NCI-H1930 (cell line): ENCODE data around the gene TRAPPC2L.
"Not testable (repeated sequence)": the region's sequence is repeated elsewhere in the genome, so short reads cannot be mapped to it uniquely, and the experiment has no call there.

Experiments
- DNase-seq, 2 experiments: peaks; one replicate each; lab custom pipeline; 2025; lab: John Stamatoyannopoulos, UW

The TRAPPC2L gene

DNA sequence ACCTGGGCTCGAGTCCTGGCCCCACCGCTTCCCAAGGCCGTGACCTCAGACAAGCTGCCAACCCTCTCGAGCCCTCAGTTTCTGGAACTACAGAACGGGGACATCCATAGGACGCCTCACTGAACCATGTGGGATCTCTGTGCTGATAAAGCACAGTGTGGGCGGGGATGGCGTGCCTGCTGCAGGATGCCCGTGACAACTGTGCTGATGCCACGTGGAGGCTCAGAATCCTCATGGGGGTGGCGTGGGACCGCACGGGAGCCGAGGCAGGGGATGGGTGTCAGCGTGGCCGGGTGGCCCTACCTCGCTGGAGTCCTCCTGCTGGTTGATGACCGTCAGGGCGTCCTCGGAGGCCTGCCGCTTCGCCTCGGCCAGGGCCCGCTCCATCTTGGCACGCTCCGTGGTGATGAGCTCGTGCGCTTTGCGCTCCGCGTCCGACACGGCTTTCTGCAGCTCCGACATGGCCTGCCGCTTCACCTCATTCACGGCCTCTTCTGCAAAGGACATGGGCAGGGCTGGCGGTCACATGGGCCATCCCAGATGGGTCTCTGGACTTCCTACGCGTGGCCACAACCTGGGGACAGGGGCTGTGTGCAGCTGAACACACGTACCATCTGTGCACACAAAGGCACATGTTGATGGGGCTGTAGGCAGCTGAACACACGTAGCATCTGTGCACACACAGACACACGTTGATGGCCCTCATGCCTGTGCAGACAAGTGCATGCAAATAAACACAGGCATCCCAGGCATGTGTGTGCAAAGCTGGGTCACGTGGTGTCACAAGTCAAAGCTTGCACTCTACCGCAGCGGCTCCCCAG, 22.2 kb downstream of the TRAPPC2L start:
- DNase-seq, result no peak

DNA sequence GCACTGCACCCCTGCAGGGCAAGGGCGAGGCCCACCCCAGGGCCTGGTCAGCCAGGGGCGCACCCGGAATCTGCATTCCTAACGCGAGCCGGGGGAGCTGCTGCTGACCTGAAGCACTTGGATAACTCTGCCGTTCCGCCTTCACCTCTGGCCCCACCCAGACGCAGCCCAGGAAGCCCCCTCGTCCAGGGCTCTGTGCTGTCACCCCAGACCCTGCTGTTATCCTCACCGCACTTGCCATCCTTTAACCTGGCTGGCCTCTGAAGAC, 22.8 kb downstream of the TRAPPC2L start:
- DNase-seq, result no peak

DNA sequence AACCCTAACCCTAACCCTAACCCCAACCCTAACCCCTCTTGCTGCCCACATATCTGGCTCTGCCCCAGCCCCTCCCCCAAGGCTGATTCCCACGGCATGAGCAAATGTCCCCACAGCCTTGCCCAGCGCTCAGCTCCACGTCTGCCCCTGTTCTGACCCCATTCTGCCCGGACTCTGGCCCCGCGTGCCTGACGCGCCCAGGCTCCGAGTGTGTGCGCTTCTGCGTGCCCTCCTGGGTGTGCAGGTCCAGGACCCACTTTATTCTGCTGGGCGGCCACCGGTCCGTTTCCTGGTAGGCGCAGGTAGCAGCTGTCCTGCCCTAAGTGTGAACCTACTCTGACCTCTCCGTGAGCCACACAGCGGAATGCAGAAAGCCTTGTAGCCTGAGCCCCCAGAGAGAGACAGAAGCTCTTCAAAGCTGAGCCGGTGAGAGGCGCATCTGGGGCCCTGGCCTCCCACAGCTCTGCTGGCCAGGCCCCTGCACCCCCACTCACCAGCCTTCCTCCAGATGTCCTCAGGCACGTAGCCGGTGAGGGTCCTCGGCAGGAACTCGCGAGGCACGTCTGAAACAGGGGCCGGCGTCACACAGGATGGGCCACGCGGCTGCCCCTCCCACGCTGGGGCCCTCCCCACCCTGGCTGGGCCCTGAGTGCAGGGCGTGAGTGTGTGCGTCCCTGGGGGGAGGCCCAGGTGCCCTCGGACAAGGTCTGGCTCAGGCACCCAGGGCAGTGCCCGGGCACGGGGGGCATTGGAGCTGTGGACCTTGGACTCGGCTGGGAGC, 23.5 kb downstream of the TRAPPC2L start:
- DNase-seq, result no peak

DNA sequence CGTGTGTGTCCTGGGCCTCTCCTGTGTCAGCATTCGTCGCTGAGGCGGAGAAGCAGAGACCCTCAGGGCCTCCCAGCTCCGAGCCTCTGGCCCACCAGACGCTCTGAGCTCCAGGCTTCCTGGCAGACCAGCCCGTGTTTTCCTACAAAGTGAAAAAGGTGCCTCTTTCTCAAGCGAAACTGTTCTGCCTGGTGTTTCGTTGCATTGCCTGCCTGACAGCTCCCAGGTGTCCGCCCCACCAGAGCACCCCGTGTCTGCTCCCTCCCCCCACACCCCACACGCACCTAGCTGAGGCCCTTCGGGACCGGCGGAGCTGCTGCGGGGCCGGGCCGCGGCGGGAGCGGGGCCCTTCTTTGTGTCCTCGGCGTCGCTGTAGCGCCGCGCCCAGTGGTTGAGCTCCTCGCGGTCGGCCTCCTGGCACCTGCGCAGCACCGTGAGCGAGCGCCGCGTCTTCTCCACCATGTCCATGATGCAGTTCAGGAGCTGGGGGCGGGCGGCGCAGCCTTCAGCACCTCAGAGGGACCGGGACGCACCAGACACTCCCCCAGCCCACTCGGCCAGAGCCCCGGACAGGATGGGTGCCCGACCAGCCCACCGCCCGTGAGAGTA, 24.2 kb downstream of the TRAPPC2L start:
- DNase-seq, result peak in 1 of 2 experiments; percentile 10

DNA sequence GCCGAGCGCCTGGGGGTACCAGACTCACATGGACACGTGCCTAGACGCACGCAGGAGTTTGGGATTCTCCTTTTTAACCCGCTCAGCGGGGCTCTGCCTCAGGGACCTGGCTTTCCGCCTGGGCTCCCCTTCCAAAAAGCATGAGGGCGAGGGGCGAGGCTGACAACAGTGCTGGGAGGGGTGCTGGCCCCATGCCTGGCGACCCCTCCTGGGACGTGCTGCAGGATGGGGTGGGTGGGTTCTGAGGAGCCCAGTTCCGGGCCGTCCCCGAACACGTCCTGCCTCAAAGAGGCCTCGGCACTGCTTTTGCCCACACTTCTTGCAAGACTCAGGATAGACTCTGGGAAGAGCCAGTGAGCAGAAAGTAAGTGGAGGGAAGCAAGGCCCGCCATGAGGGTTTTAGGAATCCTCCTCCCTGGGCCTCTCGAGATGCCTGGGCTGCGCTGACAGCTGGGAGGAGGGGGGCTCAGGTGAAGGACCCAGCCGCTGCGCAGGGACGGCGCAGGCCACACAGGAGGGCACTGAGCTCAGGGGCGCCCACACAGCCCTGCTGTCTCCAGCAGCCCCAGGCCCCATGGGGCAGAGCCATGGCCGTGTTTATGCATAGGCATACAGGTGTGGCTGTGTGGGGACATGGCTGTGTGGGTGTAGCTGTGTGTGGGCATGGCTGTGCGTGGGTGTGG, 24.9 kb downstream of the TRAPPC2L start:
- DNase-seq, result no peak

DNA sequence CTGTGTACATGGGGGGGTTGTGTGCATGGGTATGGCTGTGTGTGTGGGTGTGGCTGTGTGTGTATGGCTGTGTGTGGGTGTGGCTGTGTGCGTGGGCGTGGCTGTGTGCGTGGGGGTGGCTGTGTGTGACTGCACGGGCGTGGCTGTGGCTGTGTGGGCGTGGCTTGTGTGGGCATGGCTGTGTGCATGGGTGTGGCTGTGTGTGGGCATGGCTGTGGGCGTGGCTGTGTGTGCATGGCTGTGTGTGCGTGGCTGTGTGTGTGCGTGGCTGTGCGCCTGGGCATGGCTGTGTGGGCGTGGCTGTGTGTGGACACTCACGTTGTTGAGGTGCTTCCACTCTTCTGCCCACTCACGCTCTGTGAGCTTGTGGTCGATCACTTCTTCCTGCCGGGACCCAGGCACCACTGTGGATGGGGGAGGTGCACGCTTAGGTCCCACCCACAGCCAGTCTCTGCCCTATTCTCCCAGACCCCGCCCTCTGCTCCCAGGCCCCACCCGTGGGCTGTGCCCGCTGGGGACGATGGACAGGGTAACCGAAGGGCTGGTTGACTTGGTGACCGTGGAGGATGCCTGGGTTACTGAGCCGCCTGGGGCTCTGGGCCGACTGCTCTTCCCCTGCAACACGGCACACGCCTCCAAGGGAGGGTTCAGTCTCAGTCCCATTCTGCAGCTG, 25.6 kb downstream of the TRAPPC2L start:
- DNase-seq, result no peak

DNA sequence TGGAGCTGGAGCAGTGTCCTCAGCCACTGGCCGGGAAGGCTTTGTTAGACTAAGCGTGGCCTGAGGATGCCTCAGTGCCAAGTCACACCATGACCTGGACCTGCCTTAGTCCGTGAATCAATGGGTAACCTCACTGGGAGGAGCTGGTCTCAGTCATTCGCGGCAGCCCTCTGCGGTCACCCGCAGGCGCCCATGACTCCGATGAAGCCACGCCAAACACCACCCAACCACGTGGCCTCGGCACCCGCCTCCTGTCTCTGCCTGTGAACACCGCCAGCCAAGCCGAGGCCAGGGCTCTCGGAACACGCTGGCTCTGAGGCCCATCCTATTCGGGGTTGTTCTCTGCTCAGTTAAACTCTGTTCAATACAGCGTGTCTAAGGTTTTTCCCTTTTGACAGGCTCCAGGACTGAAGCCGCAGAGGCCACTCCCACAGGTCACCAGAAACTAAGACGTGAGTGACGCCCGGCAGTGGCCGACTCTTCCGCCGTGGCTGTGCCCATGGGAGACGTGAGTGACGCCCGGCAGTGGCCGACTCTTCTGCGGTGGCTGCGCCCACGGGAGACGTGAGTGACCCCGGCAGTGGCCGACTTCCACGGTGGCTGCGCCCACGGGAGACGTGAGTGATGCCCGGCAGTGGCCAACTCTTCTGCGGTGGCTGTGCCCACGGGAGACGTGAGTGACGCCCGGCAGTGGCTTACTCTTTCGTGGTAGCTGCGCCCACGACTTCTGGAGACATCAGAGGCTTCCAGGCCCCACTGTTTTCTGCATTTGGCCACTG, 26.4 kb downstream of the TRAPPC2L start:
- DNase-seq, result no peak

DNA sequence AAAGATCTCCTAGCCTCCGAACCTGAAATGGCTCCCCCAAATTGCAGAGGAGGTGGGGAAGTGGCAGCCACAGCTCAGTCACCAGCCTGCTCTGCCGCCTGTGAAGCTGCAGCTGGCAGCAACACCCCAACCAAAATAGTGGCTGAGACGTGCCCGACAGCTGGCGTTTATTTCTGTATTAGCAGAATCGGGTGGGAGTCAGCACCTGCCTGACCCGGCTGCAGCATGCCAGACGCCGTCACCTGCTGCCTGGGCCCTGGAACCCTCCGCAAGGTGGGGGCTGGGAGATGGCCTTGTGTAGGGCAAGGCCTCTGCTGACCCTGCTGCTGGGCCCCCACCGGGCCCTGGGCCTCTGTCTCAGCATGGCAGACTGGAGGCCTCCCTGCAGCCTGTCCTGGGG, 27.0 kb downstream of the TRAPPC2L start:
- DNase-seq, result no peak

DNA sequence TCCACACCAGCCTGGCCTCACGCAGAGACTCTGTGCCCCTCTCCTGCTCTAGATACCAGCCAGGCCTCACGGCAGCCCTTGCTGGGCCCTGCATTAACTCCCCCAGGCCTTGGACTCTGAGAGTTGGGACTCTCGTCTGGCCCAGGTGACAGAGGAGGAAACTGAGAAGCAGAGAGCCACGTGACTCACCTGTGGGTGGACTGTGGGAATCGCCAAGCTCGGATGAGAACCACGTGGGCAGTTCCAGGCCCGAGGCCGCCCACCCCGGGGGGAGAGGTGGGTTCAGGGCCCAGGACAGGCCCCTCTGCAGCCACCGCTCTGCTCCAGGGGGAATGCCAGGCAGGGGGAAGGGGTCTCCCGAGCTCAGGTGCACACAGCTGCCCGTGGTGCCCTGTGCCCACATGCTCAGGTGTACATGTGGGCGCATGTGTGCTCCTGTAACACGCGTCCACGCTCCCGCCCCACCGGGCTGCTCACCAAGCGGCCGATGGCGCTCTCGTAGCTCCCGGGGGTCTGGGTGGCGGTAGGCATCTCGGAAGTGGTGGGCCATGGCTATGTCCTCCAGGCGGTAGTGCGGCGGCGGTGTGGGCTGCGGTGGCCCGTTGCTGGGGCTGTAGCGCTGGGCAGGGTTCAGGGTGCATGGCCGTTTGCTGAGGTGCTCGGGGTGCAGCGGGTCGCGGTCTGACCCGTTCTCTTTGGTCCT, 27.8 kb downstream of the TRAPPC2L start:
- no peak for DNase-seq

DNA sequence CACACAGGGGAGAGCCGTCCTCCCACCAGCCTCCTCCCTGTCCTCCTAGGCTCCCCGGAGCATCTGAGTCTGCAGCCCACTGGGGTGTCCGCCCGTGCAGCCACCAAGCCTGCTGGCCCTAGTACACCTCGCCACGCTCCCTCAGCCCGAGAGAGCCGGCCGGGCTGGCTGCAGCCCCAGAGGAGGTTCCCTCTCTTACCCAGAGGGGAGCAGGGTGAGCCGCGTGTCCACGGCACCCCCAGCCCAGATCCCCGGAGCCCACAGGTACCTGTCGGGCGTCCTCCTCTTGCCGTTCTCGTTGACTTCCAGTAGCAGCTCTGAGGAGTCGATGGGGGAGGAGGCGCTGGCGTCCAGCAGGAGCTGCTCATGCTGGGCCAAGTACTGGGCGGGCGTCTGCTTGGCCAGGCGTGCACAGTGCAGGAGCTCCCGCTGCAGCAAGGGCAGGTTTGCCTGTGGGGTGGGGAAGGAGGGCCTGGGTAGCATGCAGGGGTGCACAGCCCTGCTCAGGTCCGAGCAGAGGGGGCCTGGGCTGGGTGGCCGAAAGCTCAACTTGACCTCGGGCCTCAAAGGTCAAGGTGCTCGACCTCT, 28.9 kb downstream of the TRAPPC2L start:
- DNase-seq, result no peak

DNA sequence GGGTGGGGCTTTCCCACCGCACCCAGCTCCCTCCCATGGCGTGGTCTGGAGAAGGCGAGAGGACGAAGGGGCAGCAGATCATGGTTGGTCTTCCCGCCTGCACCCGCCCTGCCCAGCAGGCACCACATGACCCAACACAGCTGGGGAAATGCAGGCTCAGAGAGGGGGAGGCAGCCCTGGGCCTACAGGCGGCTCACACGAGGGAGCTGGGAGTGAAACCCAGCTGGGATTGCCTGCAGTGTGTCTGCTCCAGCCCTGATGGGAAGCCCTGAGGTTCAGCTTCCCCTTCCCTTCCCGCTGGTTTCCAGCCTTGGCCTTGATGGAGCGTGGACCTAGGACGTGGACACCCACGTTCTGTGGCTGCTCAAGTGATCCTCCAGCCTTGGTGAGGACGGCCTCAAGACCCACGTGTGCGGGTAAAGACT, 29.5 kb downstream of the TRAPPC2L start:
- no peak for DNase-seq

DNA sequence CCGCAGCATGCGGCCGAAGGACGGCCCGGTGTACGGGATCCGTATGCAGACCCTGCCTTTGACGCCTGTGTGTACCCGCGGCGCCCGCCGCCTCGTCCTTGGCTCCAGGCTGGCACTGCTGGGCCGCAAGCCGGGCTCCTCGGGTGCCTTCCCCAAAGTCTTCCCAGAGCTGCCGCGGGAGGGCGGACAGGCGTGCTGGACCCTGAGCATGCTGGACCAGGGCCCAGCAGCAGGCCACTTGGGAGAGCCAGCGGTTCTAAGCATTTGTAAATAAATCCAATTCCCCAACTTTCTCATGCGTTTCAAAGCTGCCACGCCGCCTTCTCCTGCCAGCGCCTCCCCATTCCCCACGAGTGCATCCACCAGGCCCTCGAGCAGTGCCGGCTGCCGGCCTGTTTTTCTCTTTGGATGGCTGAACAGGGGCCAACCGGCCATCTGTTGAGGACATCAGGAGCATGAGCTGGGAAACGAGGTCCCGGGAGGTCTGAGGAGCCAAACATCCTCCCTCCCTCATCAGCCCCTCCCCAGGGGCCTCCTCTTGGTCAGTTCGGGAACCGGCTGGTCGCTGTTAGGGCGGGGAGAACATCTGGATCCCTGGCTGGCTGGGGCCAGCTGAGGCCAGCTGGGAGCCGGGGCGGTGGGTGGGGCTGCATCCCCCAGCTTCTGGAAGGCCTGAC, 30.1 kb downstream of the TRAPPC2L start:
- DNase-seq, result no peak

DNA sequence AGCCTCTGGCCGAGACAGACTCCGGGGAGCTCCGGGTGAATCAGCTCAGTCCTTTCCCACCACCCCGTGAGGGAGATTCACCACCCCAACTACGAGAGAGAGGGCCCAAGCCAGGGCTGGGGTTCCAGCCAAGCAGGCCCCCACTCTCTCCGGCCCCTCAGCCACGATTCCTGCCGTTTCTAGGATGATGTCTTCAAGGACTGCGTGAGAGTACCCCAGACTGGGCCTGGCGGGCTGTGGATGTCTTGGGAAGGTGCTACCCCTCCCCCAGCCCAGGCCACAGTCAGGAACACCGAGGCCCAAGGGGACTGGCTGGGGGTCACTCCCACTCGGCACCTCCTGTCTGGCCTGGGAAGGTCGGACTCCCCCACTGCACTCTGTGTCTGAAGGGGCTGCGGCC, 31.1 kb downstream of the TRAPPC2L start:
- no peak for DNase-seq

DNA sequence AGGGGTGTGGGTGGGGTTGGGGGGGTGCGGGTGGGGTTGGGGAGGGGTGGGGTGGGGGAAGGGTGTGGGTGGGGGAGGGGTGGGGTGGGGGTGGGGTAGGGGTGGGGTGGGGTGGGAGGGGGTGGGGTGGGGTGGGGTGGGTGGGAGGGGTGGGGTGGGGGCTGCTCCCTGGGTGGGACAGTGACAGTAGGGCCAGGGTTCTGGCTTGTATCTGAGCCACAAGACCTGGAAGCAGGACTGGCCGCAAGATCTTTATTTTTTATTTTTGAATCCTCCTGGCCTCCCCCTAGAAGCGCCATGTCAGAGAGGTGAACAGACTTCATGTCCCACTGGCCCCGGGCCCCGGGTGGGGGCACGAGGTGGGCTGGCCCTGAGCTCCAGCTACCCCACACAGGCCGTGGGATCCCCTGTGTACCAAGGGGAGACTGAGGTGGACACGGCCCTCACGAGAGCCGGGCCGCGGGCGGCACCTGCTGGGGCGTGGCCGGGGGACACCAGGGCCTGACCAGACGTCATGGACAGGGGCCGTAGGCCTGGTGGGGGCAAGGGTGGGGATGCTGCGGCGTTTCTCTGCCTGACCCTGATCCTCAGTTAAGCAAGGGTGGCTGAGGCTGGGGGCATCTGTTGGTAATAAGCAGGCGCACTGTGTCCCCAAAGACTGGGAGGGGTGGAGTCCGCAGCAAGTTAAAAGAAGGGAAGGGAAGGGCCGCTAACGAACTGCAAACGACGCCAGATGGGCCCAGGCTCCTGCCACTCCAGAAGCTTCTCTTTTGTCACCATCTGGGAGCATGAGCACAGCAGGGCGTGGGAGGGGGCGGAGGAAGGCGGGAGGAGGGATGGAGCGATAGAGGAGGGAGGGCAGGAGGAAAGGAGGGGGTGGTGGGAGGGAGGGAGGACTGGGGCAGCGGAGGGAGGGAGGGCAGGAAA, 31.8 kb downstream of the TRAPPC2L start:
- DNase-seq, result no peak

DNA sequence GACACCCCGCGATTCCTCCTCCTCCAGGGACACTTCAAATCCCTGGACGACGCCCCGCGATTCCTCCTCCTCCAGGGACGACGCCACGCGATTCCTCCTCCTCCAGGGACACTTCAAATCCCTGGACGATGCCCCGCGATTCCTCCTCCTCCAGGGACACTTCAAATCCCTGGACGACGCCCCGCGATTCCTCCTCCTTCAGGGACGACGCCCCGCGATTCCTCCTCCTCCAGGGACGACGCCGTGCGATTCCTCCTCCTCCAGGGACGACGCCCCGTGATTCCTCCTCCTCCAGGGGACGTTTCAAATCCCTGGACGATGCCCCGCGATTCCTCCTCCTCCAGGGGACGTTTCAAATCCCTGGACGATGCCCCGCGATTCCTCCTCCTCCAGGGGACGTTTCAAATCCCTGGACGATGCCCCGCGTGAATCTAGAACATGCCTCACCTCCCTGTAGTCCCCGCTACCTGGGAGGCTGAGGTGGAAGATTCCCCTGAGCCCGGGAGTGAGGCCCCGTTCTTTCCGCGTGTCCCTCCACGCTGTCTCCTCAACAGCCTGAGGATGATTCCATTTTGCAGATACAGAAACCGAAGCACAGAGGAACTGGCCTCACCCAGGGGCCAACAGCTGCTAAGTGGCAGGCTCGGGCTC, 32.9 kb downstream of the TRAPPC2L start:
- DNase-seq, result not testable (repeated sequence)

DNA sequence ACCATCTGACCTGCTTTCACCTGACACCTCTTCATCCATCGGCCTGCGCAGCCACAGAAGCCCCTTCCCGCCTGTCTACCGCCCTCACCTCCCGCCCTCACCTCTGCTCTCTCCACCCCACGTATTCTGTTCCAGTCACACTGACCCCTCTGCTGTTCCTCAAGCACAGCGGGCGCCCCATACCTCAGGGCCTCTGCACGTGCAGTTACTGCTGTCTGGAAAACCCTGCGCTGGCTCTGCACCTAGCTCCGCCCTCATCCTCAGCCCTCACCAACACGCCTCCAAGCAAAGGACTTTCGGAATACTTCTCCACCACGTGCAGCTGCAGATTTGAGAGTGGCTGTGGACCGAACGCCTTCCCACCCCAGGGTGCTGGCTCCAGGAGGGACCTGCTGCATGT, 34.2 kb downstream of the TRAPPC2L start:
- no peak for DNase-seq

DNA sequence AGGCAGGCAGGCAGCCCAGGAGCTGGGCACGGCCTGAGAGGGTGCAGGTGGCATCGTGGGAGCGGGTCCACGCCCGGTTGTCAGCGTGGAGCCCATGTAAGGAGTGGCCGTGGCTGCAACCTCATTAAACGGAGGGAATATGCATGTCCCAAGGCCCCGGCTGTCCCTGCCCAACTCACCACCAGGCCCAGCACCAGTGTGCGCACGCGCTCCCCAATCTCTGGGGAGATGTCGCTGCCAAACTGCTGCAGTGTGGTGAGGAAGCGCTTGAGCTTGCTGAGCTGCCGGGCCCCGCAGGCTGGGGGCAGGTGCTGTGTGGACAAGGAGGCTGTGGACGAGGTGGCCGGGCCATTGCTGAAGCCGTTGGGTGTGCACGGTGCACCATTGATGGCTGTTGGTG, 35.1 kb downstream of the TRAPPC2L start:
- no peak for DNase-seq
